HG03139 (cell line): Measurements from ENCODE around the gene VCAN.
"Not testable (repeated sequence)": the region's sequence is repeated elsewhere in the genome, so short reads cannot be mapped to it uniquely, and the experiment has no call there.

Experiments
- ATAC-seq: cut with Tn5 transposase; IDR thresholded peaks from one replicate; pipeline ENCODE4 v1.9.1; 2021; ENCODE audit not compliant: unreplicated experiment

VCAN gene

DNA sequence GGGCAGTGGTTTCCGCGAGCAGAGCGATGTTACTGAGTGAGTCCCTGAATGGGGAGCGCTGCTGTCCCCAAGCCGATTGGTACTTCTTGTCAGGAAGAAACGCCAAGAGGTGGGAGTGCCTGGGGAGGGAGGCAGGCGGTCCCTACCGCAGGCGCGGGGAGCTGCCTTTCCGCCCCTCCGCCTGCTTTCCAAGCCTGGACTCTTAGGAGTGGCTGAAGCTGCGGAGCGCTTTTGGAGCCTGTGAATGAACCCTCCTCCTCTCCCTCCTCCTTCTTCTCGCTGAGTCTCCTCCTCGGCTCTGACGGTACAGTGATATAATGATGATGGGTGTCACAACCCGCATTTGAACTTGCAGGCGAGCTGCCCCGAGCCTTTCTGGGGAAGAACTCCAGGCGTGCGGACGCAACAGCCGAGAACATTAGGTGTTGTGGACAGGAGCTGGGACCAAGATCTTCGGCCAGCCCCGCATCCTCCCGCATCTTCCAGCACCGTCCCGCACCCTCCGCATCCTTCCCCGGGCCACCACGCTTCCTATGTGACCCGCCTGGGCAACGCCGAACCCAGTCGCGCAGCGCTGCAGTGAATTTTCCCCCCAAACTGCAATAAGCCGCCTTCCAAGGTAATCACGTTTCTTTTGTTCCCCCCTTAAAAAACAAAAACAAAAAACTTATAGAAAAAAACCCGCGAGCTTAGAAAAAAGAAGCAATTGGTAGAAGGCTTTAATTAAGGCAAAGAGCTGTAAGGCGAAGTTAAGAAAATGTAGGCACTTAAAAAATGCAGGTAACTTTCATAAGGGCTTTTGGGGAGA lies at the start of gene VCAN:
Gene VCAN, plus strand, starts transcription at position 340 of the 808 bp plus-strand sequence. CDS start 11,775 bp downstream, outside the sequence.
- ATAC-seq, result no peak

DNA sequence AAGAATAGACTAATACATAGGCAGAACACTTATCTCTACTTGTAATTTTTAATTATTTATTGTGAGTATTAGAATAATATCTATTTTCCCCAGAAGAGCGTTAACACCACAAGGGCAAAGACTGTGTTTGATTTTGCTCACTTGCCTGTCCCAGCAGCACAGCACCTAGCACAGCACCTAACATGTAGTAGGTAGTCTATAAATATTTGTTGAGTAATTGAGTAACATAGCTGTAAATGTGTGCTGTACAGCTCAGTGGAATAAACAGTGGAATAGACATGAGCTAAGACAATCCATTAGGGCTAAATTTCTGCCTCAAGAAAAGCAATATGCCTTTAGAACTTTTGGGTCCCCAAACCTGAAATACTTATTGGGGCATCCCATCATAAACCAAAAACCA lies 49.3 kb upstream of the VCAN start:
- no peak for ATAC-seq

DNA sequence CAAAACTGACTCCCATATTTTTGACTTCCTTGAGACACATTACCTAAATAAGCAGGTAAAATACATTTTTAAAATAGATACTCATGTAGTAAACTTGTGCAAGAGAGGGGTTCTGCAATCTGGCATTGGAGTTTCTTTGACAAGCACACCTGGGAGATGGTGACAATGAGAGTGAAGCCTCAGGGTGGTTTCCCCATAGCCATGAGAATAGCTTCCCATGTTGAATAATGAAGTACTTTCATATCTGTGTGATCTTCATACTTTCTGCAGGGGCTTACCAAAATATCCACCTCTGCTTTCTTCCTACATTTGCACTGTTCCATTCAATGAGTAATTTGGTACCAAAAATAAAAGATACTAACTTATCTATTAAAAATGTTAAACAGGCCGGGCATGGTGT lies 44.7 kb upstream of the VCAN start:
- ATAC-seq, result no peak

DNA sequence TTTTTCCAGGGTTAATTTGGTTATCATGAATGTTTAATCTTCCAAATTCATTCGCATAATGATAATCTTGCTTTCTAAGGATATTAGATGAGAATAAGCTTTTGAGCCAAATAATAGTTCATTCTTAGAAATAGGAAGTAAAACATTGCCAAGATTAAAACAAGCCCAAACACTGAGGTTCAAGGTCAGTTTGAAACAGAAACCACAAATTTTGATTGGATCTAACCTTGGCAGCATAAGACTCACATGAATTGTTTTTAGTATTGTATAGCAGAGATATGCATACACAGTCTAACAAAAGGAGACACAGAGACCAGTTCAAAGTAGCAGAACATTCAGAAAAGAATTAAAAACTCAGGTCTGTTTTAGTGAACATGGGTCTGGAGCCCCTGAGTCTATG lies 43.4 kb upstream of the VCAN start:
- ATAC-seq, result no peak

DNA sequence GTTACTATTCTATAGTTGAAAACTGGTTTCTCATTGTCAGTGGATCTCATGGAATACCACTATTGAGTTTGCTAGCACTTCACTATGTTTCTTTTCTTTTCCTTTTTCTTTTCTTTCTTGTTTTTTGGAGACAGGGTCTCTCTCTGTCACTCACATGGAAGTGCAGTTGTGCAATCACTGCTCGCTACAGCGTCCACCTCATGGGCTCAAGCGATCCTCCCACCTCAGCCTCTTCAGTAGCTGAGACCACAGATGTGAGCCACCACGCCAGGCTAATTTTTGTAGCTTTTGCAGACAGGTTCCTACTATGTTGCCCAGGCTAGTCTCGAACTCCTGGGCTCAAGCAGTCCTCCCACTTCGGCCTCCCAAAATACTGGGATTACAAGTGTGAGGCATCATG lies 42.7 kb upstream of the VCAN start:
- ATAC-seq, result no peak

DNA sequence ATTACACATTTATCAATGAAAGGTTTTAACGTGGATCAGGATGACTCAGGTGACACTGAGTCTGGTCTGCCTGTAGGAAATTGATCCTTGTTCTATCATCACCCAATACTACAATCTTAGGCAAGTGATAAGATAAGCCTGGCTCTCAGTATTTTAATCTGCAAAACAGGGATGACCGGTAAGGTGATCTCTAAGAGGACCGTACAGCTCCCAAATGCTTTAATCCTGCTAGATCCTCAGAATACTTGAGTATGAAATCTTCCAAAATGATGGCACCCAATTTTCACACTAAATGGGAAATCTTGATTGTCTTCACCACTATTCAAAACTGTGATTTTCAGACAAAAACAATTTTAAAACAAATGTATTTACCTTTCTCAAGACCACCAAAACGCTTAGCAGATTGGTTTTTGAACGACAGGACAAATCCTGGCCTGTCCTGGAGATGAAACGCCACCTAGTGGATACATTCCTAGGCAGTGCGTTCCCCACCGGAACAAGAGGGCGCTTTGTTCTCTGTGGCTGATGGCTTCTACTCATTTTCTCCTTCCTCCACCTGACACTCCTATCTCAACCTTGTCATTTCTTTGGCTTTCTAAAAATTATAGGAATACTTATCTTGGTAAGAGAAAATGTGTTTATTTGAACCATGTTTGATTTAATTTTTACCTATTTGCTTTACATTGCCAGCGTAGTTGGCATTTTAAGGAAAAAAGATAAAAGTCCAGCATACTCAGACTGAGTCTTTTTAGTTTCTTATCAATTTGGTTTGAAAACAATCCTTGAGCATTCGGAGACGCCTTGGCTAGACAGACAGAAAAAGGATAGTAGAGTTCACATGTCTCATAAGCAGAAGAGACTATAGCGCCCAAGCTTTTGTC lies 41.2 kb upstream of the VCAN start:
- no peak for ATAC-seq

DNA sequence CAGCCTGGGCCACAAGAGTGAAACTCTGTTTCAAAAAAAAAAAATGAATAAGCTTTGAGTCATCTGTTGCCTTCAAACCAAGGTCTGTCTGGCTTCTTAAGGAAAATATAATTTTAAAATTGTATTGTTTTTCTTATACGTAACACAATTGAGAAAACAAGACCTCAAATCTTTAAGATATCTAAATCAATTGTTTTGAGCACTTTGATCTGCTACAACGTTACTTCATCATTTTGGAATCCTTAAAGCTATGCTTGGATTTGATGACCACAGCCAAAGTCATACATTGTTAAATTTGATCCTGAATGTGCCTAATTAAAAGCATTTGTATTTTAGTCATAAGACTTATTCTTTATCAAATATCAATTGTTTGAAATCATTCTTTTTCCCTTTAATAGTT lies 37.7 kb upstream of the VCAN start:
- no peak for ATAC-seq

DNA sequence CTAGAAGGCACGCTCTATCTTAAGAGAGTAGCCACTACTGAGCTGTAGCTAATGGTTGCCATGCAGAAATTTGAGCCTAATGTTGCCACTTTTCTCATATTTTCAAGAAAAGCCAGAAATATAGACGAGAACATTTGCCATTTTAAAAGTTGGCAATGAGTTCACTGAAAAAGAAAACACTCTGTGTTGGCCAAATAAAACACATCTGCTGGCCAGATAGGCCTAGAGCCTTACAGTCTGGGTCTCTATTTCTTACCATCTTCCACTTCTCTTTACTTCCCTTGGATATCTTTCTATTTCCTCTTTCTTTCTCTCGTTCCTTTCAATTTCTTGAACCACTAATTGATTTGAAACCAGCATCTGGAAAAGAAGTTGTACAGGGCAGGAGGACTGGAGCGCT lies 36.6 kb upstream of the VCAN start:
- no peak for ATAC-seq

DNA sequence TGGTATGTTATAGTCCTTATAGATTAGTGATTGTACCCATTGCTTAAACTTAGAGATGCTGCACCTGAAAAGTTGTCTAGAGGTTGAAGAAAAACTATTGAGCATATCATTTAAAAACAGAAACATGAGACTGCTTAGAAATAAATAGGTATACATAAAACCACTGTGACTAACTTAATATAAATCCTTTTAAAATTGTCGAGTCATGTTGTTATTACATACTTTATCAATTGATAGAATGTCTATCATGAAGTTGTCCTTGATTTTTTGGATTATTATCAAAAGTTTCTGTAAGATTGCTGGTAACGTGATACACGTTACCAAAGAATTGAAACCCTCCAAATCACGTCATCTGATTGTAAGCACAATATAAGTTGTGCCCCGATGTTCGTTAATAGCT lies 35.3 kb upstream of the VCAN start:
- ATAC-seq, result no peak

DNA sequence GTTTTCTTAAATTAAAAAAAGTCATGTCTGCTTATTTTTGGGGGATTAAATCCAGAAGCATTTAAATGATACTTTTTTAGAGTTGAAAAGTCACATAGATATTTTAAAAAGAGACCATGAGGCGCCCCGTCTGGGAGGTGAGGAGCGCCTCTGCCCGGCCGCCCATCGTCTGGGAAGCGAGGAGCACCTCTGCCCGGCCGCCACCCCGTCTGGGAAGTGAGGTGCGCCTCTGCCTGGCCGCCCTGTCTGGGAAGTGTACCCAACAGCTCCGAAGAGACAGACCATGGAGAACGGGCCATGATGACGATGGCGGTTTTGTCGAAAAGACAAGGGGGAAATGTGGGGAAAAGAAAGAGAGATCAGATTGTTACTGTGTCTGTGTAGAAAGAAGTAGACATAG lies 33.8 kb upstream of the VCAN start:
- ATAC-seq, result not testable (repeated sequence)

DNA sequence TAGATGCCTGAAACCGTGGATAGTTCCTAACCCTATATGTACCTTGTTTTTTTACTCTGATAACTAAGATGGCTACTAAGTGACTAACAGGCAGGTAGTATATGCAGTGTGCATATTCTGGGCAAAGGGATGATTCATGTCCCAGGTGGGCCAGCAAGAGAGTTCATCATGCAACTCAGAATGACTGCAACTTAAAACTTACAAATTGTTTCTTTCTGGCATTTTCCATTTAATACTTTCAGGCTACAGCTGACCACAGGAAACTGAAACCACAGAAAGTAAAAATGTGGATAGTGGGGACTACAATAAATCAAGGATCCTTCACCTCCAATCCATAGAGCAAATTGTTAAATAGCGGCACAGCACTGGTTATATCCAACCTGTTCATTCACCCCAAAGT lies 30.7 kb upstream of the VCAN start:
- no peak for ATAC-seq

DNA sequence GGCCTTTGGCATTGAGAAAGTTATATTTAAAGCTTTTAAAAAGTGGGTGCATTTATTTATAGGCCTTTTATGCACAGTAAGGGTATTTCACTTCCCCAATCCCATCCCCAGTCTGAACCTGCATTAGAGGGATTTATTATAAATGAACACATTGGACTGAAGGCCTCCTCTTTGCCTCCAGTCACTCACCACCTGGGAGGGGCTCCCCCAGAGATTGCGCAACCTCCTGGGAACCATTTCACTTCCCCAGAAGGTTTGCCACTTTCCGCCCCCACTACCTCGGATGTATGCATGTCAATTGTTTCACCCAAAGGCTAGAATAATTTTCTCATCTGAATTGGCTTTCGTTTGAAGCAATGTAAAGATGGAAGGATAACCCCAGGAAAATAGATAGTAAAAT lies 29.8 kb upstream of the VCAN start:
- peak; percentile 59 for ATAC-seq

DNA sequence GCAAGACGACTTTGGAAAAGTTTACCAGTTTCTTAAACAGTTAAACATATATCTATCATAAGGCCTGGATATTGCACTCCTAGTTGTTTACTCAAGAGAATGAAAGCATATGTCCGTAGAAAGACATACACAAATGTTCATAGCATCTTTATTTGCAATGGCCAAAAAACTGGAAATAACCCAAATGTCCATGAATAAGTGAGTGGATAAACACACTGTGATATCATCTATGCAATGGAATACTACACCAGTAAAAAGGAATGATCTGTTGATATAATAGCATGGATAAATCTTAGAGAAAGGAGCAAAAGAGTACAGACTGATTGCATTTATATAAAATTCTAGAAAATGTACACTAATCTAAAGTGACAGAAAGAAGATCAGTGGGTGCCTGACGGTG lies 28.0 kb upstream of the VCAN start:
- no peak for ATAC-seq

DNA sequence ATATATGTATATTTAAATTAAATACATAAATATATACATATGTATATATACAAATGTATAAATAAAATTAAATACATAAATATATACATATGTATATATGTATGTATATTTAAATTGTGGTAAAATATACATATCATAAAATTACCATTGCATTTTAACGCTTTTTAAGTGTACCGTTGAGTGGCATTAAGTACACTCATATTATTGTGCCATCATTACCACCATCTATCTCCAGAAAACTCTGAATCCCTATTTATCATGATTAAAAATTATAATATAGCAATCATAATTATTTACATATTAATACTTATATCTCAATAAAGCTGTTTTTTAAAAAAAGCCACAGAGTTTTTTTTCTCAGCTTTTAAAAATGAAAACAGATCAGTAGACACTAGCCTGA lies 27.1 kb upstream of the VCAN start:
- no peak for ATAC-seq

DNA sequence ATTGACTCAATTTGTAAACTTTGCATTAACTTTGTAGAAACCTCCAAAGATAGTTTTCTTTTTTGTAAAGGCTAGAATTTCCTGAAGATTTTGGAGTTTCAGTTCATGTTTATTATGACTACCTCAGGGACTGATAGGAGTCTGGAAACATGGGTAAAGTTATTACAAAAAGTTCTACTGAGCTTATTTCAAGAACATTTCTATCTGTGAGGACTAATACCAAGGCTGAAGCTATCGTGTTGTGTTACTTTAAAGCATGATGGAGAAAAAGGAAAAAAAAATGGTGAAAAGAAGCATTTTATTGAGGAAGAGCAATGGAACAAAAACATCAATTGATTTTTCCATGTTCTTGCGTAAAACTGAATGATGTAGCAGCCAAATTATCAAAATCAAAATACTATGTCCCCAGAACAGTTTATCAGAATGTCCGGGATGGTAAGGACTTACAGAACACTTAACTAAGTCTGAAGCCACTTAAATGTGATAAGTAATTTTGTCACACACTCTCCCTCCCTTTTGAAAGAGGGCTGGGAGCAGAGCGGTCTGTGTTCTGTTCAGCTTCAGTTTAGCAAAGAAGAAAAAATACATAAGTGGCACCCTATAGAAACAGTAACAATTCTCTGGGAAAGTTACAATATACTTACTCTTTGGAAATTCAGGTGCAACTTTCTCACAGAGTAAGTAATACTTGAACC lies 25.1 kb upstream of the VCAN start:
- no peak for ATAC-seq

DNA sequence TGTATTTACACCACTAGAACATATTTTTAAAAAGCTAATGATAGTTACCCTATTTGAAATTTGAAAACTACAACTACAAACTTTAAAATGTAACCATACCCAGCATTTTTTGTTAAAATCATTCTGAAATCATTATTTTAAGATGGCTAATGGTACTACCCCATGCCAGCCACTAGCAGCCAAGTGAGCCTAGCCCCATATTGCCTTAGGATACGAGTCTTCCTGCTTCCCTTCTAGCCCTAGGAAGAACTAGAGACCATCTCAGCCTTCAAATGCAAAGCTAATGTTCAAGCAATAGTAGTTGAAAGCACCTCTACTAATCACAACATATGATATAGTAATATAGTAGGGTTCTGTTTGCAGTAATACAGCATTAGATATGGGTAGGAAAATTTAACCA lies 24.0 kb upstream of the VCAN start:
- no peak for ATAC-seq

DNA sequence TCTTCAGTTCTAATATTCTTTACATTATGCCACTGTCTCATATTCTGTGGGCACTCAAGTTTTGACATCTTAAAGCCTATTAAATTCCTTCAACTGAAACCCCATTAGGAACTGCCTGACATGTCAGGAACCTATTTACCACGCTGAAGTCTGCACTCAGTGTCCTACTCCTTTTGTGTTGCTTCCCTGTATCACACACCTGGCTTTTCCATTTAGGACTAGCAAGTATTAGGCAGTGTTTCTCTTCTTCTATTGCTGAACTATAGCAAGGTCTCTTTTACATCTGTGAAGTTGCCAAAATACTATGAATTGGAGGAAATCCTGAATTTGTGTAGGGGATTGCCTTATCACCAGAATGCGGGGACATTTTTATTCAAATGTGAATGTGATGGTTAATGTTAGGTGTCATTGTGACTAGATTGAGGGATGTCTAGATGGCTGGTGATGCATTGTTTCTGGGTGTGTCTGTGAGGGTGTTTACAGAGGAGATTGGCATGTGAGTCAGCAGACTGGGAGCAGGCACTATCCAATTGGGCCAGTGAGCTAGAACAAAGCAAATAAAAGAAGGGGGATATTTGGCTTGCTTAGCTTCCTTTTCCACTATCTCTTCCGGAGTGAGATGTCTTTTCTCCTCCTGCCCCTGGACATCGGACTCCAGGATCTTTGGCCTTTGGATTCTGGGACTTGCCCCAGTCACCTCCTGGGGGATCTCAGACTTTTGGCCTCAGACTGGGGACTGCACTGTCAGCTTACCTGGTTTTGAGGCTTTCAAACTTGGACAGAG lies 21.2 kb upstream of the VCAN start:
- no peak for ATAC-seq

DNA sequence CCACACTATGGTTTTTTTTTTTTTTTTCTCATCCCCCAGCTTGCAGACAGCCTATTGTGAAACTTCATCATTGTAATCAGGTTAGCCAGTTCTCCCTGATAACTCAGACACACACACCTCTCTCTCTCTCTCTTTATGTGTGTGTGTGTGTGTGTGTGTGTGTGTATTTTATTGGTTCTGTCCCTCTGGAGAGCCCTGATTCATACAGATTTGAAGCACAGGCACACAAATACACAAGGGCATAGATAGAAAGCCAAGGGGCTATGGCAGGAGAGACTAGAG lies 20.6 kb upstream of the VCAN start:
- no peak for ATAC-seq

DNA sequence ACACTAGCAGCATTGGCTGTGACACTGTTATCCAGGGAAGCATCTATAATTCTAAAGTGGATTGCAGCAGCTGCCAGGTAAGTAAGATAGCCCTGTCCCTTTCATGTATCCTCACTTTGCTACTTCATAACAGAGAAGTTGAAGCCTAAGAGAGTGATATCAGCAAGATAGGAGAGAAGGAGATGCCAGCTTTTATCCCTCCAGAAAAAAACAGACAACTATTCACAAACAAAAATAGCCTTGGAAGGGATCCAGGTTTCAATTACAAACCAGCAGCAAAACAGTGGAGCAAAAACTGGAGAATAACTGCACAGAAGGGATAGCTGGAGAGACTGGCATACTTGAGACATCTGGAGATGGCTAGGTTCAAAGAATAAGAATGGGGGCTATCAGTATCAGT lies 19.6 kb upstream of the VCAN start:
- no peak for ATAC-seq

DNA sequence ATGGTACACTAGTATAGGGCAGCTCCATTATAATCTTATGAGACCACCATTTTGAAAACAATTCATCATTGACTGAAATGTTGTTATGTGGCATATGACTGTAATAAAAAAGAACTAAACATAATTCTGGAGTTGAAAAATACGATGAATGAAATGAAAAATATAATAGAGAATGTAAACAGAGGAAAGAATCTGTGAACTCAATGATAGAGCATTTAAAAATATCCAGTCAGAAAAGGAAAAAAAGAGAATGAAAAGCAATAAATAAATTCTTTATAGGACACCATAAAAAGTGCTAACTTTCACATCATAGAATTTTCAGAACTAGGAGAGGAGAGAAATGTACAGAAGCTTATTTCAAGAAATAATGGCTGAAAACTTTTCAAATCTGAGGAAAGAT lies 17.6 kb upstream of the VCAN start:
- no peak for ATAC-seq

DNA sequence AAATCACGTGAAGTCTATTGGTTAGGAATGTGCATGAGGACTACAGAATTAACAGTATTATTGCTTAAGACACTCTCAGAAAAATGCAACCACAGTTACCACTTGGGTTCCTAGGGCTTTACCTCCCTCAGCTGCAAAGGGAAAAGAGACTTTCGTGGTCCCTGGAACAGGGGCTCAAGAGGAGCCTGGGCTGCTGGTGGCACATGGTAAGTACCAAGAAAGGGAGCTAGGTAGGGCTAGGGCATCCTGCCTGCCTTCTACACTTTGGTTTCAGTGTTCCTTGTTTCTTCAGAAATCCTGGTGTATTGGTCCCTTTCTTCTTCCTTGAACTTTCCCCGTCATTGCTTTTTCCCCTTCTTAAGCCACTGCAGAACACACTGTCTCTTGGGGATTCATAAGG lies 7.3 kb upstream of the VCAN start:
- no peak for ATAC-seq
